Suprapubic skin (tissue), 4 donors: ENCODE data around the gene DPP10. TPM values are rescaled to one million over a fixed set of nuclear protein-coding genes. Genes with fewer than 3 reads are reported as not detected.

ENCODE experiments used
- DNase-seq, 2 donors: peaks; one replicate each; pipeline ENCODE4 v3.0.0-alpha.2; 2019; ENCODE audit warnings: low spot score in 2 of 2
- H3K27ac ChIP-seq: fragments of 200-600 bp; sonication (generic); one replicate; pipeline ENCODE4 v1.5.1; 2019
- H3K27me3 ChIP-seq: fragments of 200-600 bp; sonication (generic); one replicate; pipeline ENCODE4 v1.5.1; 2019
- H3K36me3 ChIP-seq: fragments of 200-600 bp; sonication (generic); one replicate; pipeline ENCODE4 v1.5.1; 2019
- H3K4me1 ChIP-seq: fragments of 200-600 bp; sonication (generic); one replicate; pipeline ENCODE4 v1.5.1; 2019
- H3K4me3 ChIP-seq: fragments of 200-600 bp; sonication (generic); one replicate; pipeline ENCODE4 v1.5.1; 2019; ENCODE audit warnings: mild to moderate bottlenecking
- H3K9me3 ChIP-seq: fragments of 200-600 bp; sonication (generic); one replicate; pipeline ENCODE4 v1.5.1; 2019
- EP300 ChIP-seq: sonication (generic); formaldehyde crosslinking; IDR thresholded peaks from one replicate; pipeline ENCODE4 v1.6.1; 2017; ENCODE audit warnings: antibody characterized with exemption
- POLR2A ChIP-seq, 2 donors: fragments of 450-650 bp; IDR thresholded peaks; one replicate each; pipeline ENCODE4 v1.6.1; 2017; ENCODE audit warnings: antibody characterized with exemption in 2 of 2, mild to moderate bottlenecking in 2 of 2, moderate library complexity in 2 of 2
- POLR2AphosphoS5 ChIP-seq, 3 donors: sonication (generic); formaldehyde crosslinking; IDR thresholded peaks; one replicate each; pipeline ENCODE4 v1.6.1; 2017; ENCODE audit warnings: antibody characterized with exemption in 3 of 3
- WGBS: methylation state at CpG from one replicate; pipeline ENCODE4 v1.1.5; 2018; 5-methylcytosine and 5-hydroxymethylcytosine counted together
- total RNA-seq, 4 donors: library from RNA; depleted of rRNA; stranded (reverse); fragments of >200 nt; gene quantifications; one replicate each; pipeline ENCODE4 v1.1.0, GENCODE V29; 2016
- TF ChIP-seq, protein P1 (sequence below), 2 donors: fragments of 200-600 bp in 1 of 2; fragments of 450-650 bp in 1 of 2; sonication (generic) in 1 of 2; IDR thresholded peaks; one replicate each; pipeline ENCODE4 v1.5.1; 2016 to 2019; ENCODE audit warnings: antibody characterized with exemption in 2 of 2, mild to moderate bottlenecking in 1 of 2, moderate library complexity in 1 of 2

DPP10 gene
- total RNA-seq, 4 donors from 2014 or later, result 0.68 to 1.4 TPM; not detected in 2

DNA sequence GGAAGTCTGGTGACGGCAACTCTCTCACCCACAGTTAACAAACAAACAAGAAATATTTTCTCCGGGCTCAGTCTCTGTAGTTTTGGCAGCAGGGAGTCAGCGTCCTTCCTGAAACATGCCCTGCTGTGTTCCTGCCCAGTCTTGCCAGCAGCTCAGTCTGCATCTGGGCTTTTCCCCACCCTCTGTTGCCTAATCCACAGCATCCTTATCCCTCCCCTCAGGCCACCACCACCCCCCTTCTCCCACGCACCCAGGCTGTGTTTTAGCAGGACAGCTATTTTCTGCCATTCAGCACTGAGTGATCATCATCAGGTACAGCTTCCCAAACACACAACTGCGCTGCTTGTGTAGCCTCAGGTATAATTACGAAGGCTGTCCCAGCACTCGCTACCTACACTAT is 168.2 kb downstream of the DPP10 start:
- no peaks in the 10 kb centered on the region for H3K36me3 ChIP-seq
- no peaks in the 10 kb centered on the region for H3K9me3 ChIP-seq
- H3K27ac ChIP-seq, result no peak overlapping the region
- DNase-seq, result no peak
- H3K4me3 ChIP-seq, result no peak overlapping the region
- H3K27me3 ChIP-seq, result no peaks in the 10 kb centered on the region
- WGBS, result 24% methylated on average over 7 of the region's 7 CpGs
- H3K4me1 ChIP-seq, result peaks cover 12% of the 10 kb centered on the region
- TF ChIP-seq EP300 (no peak), POLR2AphosphoS5 (IDR thresholded peaks at IDR 0.05) (no peak), POLR2A (IDR thresholded peaks at IDR 0.05) (no peak)
- TF ChIP-seq, protein P1, sequence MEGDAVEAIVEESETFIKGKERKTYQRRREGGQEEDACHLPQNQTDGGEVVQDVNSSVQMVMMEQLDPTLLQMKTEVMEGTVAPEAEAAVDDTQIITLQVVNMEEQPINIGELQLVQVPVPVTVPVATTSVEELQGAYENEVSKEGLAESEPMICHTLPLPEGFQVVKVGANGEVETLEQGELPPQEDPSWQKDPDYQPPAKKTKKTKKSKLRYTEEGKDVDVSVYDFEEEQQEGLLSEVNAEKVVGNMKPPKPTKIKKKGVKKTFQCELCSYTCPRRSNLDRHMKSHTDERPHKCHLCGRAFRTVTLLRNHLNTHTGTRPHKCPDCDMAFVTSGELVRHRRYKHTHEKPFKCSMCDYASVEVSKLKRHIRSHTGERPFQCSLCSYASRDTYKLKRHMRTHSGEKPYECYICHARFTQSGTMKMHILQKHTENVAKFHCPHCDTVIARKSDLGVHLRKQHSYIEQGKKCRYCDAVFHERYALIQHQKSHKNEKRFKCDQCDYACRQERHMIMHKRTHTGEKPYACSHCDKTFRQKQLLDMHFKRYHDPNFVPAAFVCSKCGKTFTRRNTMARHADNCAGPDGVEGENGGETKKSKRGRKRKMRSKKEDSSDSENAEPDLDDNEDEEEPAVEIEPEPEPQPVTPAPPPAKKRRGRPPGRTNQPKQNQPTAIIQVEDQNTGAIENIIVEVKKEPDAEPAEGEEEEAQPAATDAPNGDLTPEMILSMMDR (IDR thresholded peaks at IDR 0.05), result no peak

DNA sequence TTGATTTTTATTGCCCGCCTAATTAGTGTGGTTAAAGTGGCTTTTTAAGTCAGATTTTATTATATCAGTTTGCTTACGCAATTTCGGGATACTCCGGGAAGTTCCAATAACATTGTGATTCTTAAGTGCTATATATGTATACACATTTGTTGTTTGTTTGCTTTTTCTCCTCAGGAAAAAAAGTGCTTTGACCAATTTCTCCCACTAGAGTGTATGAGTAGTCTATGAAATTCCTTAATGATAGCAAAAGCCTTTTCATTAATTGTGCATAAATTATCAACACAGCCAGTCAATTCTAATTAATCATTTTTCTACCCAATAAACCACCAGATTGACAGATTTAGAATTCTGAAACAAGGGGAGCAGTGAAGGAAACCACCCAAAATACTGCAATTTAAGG is 172.2 kb downstream of the DPP10 start:
- H3K4me1 ChIP-seq, result peaks cover 11% of the 10 kb centered on the region
- WGBS, result 60% methylated on average over 4 of the region's 4 CpGs

DNA sequence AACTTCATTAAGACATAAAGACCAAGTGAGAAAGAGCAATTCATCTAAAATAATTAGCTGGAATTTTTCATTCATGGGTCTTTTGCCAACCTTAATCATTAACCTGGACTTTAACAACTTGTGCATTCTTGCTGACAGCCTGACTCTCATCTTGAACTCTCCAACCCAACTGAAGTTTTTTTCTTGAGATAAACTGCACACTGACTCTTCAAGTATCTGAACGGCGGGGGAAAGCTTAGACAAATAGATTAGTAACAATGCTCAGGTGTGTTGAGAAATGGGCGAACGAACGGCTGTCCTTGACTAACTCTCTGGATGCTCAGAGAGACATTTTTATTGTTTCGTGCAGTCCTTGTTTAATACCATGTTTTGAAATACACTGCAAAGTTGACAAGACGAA is 186.0 kb downstream of the DPP10 start:
- no peak overlapping the region for H3K4me3 ChIP-seq
- no peak for DNase-seq
- no peaks in the 10 kb centered on the region for H3K36me3 ChIP-seq
- TF ChIP-seq POLR2A (IDR thresholded peaks at IDR 0.05) (no peak), POLR2AphosphoS5 (IDR thresholded peaks at IDR 0.05) (no peak), EP300 (no peak)
- TF ChIP-seq, protein P1 (IDR thresholded peaks at IDR 0.05), result no peak
- H3K27ac ChIP-seq, result no peak overlapping the region
- no peaks in the 10 kb centered on the region for H3K27me3 ChIP-seq
- 76% methylated on average over 7 of the region's 7 CpGs for WGBS
- H3K9me3 ChIP-seq, result no peaks in the 10 kb centered on the region
- no peaks in the 10 kb centered on the region for H3K4me1 ChIP-seq

More for the DNA sequence above, 172.2 kb downstream of the DPP10 start:
- no peak for DNase-seq
- Histone ChIP-seq H3K36me3 (no peaks in the 10 kb centered on the region), H3K27ac (no peak overlapping the region), H3K9me3 (no peaks in the 10 kb centered on the region), H3K27me3 (no peaks in the 10 kb centered on the region), H3K4me3 (no peak overlapping the region)
- TF ChIP-seq POLR2A (IDR thresholded peaks at IDR 0.05) (no peak), POLR2AphosphoS5 (IDR thresholded peaks at IDR 0.05) (no peak), EP300 (no peak)
- TF ChIP-seq, protein P1 (IDR thresholded peaks at IDR 0.05), result no peak

DNA sequence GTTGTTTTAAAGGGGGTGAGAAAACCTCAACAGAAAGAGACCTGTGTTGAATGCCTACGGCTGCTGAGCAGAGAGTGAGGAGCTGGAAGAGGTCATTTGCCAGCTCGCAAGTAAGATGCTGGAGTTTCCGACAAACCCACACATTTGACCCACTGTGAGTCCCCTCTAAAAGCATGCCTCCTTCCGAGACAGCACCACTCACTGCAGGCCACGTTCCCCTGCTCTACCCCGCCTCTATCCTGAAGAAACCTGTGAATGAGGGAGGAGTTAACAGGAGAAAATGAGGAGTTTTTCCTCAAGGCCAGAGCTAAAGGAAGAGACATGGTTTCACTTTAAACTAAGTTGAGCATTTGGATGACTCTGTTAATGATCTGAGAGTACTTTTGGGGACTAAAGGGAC is 188.7 kb downstream of the DPP10 start:
- Histone ChIP-seq H3K27ac (no peak overlapping the region), H3K36me3 (no peaks in the 10 kb centered on the region)
- DNase-seq, result no peak

DNA sequence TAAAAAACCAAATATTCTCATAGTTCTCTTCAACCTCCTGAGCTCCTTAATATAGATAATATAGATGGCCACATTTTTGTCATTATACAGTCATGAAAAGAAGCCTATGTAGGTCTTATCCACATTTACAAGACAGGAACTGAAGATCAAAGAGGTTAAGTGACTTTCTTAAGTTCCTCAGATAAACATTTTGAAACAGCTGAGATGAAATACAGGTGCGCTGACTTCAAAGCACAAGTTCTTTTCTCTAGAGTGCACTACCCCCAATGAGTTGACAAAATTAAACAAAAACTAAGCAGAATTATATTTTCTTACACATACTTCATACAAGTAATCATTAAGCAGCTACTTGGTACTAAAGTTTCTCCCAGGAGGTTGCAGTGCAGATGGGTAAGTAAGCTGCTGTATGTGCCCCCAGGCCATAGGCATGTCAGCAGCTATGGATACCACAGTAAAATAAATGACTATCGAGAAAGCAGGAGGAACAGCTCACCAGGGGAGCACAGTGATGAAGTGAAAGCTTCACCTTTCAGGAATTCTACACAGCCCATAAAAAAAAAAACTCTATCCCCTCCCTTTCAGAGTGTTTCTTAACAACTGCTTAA is 199.8 kb downstream of the DPP10 start:
- Histone ChIP-seq H3K36me3 (no peaks in the 10 kb centered on the region), H3K9me3 (no peaks in the 10 kb centered on the region), H3K4me1 (no peaks in the 10 kb centered on the region), H3K27me3 (no peaks in the 10 kb centered on the region), H3K27ac (no peak overlapping the region), H3K4me3 (no peak overlapping the region)
- WGBS, result 33% methylated on average over 2 of the region's 2 CpGs
- TF ChIP-seq, protein P1 (IDR thresholded peaks at IDR 0.05), result no peak
- TF ChIP-seq EP300 (no peak), POLR2AphosphoS5 (IDR thresholded peaks at IDR 0.05) (no peak), POLR2A (IDR thresholded peaks at IDR 0.05) (no peak)
- DNase-seq, result no peak

More for the DNA sequence above, 188.7 kb downstream of the DPP10 start:
- Histone ChIP-seq H3K4me1 (no peaks in the 10 kb centered on the region), H3K9me3 (no peaks in the 10 kb centered on the region), H3K27me3 (no peaks in the 10 kb centered on the region), H3K4me3 (no peak overlapping the region)
- WGBS, result 82% methylated on average over 6 of the region's 6 CpGs
- TF ChIP-seq, protein P1 (IDR thresholded peaks at IDR 0.05), result no peak
- TF ChIP-seq POLR2AphosphoS5 (IDR thresholded peaks at IDR 0.05), result no peak
- TF ChIP-seq POLR2A (IDR thresholded peaks at IDR 0.05), result no peak
